GM04503 (cell line): Measurements from ENCODE around the gene CCDC88C.

ENCODE experiments used
- DNase-seq: peaks from one replicate; pipeline ENCODE4 v3.0.0-alpha.2; 2012; ENCODE audit warnings: low read depth

The CCDC88C gene

DNA sequence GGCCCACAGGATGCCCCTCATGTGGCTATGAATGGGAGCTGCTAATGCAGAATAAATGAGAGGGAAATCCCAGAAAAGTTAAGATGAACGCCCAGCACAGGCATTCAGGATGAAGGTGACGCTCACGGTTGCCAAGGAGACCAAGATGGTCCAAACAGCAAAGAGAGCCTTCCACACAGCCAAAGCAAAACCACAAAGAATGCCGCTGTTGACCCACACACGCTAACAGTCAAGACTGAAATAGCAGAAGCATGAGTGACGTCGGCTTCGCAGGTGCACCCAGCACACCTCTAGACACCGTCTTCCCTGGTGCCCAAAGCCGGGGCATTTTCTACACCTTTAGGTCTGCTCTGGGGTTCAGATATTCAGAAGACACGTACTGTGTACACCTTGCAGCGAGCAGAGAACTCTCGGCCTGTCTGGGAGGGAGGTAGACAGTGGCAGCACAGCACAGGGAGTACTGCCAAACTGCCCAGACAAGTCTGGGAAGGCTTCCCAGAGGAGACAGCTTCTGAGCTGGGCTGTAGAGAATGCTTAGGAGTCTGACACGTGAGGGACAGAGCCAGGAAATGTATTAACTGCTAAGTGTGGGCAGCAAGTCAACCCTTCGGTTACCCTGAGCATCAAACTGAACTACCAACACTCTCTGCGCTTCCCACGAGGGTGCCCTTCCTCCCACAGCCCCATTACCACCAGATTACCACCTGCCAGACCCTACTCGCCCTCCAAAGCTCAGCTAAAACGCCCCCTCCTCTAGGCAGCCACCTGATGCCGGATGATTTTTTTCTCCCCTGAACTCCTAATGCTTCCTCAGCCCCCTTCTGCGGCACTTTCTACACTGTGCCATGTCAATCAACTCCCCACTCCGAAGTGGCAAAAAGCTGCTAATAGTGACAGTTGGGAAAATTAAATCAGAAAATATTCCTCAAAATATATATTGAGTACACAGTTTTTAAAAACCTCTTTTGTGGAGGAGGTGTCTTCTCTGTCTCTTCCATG is 50.1 kb downstream of the CCDC88C start:
- DNase-seq = no peak

DNA sequence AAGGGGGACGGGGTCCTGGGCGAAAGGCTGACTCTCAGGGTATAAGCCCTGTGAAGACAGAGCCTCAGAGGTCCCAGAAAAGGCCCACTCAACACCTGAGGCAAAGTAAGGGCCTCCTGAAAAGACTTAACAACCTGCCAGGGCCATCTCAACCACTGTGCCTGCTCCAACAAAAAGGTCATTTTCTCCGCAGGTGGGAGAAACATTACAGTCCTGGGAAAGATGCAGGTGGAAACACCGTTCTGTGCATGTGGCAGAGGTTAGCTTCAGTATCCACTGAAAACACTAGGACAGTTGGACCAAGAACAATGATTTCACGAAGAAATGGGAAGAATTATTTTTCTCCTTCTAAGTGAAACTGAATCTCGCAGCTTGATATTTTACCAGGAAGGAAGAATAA is 50.9 kb downstream of the CCDC88C start:
- DNase-seq = no peak

DNA sequence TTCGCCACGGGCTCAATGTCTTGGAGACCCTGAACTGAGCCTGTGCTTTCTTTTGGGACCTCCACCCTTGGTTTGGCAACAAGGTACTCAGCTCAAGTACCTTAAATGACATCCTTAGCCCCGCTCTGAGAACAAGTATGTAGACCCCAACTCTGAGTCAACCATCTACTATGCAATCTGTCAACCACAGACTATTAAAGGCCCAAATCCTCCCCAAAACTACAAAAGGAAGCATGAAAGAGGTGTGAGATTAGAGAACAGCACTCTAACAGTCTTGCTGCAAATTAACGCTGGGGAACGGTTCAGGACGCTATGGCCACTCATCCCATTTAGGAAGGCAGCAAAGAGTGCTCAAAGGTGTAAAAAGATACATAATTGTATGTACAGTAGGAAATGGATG is 52.1 kb downstream of the CCDC88C start:
- no peak for DNase-seq

DNA sequence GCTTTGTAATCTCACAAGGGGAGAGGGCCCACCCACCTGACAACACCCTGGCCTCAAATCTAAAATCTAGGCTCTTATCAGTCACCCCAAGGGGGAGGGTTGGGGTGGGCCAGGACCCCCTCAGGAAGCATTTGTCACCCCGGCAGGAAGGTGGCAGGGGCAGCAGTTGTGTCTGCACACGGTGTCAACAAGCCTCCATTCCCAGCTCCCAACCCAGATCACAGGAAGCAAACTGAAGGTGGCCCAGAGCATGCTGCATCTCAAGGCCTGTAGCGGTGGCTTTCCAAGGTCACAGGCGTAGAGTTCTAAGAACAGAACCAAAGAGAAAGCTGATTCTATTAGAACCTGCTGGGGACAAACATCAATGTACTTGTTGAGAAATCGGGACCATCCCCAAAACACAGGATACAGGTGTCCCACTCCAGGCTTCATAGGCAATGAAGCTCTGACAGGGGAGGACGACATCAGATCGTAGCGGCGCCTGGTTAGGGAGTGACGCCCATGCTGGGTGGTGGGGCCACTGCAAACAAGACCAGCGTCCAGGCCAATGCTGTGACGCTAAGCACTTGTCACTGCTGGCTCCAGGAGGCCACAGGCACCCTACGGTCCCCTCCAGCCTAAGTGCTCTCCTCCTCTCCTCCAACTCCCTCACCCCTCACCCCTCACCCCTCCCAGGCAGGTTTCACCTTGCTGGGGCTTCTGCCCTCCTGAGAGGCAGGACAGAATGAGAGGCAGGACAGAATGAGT is 52.9 kb downstream of the CCDC88C start:
- no peak for DNase-seq

DNA sequence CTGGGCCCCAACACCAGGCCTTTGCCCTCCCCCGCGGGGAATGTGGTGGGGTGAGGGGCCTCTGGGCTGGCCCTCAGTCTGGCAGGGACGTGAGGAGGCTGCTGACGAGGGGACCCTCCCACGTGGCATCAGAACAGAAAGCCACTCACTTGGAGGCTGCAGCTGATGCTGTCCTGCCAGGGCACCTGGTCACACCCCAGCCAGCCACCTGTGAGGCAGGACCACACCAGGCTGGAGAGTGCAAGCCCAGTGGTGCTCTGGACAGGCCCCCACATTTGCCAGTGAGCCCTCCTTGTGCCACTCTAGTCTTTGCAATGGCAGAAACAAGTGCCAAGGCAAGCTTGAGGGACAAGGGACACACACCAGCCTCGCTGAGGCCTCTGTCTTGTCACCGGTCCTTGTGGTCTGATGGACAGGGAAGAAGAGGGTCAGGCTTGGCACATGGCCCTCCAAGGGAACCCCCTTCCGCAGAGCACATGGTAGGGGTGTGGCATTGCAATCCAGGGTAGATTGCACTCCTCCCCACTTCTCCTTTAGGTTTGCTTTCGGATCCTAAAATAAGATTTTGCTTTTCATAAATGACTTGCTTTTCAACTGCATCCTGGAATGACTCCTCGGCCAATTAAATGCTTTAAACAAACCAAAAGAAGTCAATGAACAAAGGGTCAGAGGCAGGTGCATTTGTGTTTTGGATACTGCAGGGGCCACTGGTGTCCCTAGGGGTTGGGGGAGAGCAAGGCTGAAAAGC is 53.7 kb downstream of the CCDC88C start:
- no peak for DNase-seq

DNA sequence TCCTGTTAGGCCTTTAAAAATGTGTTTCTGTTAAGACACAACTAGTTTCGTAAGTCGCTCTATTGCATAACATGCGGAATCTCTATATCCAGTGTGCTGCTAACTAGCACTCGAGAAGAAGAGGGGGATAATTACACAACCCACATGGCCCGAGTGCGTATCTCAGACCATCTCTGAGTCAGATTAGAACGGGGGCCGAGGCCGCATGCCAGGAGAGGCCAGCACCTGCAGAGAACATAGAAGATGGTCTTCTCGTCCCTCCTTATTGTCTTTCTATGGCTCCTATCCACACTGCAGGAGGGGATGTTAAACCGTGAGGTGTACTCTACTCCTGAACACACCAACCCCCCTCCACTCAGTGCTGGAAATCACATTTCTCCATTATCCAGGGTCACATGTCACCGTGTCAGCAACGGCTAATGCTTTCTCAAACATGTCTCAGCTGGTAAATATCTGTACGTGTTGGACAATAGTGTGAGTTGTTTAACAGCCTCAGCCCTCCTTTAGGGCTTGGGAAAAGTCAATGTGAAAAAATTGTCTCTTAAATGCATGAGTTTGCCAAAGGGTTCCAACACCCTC is 56.3 kb downstream of the CCDC88C start:
- no peak for DNase-seq

DNA sequence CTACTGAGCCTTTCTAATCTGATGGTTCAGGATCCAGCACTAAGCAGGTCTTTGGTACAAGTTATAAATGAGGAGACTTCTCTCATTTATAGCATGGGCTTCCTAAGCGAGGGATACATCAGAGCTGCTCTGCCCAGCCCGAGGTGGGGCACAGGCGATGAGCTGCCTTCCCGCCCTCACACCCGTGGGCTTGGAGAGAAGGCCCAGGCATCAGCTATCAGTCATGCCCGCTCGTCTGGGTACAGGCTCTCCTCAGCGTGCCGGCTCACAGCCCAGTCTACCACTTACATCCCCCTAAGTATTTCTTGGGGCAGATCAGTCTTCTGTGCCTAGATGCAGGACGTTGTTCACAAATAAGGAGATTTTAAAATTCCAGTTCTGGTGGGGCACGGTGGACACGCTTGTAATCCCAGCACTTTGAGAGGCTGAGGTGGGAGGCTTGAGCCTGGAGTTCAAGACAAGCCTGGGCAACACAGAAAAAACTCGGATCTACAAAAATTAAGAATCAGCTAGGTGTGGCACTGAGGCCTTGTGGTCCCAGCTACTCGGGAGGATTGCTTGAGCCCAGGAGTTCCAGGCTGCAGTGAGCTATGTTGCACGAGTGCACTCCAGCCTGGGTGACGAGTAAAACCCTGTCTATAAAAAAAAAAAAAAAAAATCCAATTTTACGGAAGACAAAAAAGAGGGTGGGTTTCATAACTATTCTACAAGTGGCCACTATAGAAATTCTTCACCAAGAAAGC is 57.0 kb downstream of the CCDC88C start:
- DNase-seq = no peak

DNA sequence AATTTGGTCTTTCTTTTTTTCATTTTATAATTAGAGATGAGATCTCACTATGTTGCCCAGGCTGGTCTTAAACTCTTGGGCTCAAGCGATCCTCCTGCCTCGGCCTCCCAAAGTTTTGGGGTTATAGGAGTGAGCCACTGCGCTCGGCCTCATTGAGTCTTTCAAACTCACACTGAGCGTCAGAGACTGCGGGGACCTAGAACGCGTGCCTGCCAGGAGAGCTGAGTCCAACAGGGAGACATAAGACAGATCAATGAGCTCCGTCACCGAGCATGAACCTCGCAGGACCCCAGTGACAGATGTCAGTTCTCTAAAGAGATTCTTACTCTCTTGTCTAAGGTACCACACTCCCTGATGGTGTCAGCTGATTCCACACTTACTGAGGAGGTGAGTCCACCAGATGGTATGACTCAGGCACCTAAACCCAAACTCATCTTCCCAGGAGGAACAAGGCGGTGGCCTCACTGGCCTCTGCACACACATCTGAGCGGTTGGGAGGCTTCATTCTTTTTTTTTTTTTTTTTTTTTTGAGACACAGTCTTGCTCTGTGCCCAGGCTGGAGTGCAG is 58.9 kb downstream of the CCDC88C start:
- no peak for DNase-seq

DNA sequence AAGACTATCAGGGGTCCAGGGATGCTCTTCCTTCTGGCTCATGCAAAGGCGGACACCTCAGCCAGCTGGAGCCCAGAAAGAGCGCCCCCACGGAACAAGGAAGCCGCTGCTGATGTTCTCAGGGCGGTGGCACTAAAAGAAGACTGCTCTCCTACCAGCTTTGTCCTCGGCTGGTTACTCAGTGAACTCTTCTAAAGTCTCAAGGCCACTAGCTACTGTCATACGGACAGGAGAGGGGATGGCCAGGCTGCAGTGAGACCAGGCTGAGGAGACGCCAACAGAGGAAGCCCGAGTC is 59.6 kb downstream of the CCDC88C start:
- no peak for DNase-seq

DNA sequence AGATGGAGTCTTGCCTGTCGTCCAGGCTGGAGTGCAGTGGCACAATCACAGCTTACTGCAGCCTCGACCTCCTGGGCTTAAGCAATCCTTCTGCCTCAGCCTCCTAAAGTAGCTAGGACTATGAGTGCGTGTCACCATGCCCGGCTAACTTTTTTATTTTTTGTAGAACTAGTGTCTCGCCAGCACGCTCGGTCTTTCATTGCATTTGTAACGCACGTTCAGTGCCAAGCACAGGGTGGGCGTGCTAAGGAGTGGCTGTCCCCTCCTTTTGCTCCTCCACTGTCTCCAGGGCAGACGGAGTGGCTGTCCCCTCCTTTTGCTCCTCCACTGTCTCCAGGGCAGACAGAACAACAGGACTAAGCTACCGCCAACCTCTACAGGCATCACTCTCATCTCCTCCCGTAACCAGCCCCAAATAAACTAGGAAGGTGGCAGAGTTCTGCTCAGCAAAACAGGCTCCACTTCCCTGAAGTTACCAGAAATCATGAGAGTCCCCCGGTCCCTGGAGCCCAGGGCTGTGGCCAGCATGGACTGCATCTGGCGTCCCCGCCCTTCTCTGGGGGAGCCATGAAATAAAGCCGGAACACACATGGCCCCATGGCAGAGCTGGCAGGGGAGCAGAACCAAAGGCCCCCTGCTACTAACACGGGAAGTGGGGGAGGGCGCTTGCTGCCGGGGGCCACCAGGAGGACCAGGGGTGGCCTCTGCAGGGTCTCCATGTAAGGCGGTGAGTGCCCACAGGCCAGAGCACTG is 60.2 kb downstream of the CCDC88C start:
- DNase-seq = no peak

DNA sequence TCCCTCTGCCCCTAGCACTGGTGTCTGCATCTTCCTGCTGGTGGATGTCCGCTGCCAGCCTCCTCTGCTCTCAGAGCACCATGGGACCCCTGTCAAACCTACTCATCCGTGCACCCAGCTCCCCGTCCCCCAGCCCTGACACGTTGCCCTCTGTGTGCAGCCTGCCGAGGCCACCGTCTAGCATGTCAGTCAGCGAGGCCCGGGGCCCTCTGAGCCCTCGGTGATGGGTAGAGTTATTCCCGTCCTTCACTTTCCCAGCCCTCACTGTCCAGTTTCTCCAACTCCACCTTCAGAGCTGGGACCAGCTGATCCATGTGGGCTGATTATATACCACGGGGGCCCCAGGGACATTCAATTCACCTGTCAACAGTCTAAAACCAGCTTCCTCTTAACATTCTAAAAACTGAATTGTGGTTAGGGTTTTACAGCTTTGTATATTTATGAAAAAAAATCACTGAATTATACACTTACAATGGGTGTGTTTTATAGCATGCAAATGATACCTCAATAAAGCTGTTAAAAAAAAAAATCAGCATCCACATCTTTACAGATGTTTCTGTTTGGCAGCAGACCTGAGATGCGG is 61.3 kb downstream of the CCDC88C start:
- DNase-seq = no peak

DNA sequence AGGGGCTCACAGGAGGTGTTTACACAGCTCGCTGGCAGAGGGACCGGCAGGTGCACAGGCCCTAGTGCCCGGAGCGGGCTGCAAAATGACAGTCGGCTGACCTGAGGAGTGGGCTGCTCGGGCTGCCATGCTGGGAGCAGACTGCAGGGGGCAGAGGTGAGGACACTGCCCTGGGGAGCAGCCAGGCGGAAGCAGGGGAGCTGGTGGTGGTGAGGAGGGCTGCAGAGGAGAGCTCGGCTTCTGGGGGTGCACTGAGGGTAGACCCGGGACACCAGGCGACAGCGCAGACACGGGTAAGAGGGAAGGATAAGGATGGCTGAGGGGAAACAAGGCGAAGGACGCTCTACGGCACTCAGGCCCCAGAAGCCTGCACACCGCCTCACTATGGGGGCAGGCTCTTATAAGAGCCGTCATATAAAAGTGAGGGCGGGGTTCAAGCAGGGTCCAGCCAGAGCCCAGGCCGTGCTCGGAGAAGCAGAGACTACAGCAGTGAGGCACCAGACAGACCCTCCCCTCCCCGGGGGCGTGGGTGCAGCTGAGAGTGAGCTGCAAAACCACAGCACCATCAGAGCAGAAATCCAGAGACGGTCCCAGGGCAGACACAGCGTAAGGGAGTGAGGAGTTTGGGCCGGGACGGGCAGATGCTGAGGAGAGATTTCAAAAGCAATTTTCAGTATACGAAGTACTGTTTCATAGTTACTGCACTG is 62.5 kb downstream of the CCDC88C start:
- DNase-seq = no peak

DNA sequence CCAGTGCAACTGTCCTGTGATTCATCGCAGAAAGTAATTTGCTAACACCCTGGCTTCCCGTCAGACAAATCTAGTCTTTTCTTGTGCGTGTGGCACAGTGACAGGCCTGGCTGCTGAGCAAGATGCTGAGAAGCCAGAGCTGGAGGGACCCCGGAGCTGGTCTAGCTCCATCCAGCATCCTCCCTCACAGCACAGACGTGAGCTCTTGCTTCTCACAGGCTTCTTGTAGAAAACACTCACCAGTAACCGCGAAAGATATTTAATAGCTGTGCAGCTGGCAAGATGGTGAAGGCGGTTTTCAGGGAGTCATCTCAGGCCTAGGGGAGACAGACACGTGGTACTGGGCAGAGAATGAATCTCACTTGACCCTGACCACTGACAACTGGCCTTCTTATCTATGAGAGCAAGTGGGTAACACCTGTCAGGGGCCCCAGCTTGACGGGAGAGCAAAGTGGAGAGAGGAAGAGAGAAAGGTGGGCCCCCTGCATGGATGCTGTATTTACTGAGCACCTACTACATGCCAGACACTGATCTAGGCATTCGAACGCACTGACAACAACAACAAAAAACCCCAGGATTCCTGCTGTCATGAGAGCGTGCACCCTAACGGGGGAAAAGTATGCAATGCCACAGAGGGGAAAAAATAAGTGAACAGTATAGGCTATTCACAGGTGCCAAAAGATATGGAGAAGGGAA is 63.3 kb downstream of the CCDC88C start:
- peak; percentile 38 for DNase-seq

DNA sequence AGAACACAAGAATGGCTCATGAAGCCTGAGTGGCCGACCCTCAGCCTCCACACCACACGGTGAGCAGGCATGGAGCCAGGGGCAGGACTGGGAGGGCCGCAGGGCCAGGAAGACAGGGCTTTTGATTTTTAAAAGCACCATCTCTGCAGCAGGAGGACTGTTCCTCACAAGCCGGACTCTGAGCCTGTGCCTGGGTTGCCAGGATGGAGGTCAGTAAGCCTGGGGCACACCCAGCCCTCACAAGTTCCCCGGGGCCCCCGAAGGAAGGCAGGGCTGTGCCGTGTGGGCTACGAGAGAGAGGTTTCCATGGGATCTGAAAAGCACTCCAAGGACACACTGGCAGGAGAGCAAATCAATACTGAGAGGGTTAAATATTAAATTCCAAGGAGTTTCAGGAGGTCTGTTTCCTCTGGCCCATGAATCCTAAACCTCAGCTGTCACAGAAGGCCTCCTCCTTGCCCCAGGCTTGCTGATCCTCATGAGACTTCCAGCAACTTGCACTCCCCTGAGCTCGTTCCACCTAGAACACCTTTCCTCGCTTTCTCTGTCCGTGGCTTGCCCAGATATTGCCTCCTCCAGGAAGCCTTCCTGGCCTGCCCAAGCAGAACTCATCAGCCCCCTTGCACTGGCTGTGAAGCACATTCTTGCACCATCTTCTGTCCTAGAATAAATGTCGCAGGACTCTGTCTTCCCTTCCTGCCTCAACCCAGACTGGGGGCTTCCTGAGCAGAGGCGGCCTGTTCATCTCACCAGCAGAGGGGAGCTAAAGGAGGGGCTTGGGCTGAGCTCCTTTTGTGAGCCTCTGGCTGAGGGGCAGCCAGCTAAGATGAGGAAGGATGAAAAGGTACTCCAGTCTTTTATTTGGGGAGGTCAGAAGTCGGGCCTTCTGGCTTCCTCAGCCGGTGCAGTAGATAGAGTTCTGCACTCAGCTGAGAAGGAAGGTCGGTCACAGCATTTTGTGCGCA is 64.6 kb downstream of the CCDC88C start:
- DNase-seq = no peak

DNA sequence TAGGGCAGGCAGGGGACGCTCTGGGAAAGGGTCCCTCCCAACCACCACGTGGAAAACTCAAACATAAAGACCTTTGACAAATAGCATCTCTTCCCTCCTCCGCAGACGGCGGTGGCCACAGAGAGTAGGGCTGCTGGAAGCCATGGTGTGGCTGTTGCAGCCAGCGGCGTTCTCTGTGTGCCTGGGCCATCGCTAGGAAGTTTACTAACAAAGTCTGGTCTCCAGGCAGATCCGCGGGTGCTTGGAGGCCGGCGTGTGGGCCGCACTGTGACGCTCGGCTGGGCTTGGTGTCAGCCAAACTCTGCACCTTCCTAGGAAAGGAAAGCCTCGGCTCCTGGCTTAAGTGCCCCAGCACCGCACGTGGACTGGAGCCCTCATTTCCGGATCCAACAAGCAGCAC is 65.6 kb downstream of the CCDC88C start:
- DNase-seq = no peak

DNA sequence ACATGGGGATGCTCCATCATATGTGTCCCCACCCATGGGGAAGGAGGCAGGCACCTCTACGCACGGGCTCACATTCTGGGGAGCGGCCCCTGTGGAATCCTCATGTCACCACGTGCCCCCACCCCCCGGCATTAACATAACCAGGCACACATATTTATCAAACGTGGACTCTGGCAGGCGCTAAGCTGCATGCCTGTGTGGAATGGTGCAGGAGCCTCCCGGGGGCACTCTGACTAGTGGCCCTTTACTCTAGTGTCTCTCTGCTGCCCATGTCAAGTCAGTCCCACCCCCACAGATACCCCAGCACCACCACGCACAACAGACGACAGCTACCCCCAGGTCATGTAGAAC is 66.1 kb downstream of the CCDC88C start:
- DNase-seq = no peak

DNA sequence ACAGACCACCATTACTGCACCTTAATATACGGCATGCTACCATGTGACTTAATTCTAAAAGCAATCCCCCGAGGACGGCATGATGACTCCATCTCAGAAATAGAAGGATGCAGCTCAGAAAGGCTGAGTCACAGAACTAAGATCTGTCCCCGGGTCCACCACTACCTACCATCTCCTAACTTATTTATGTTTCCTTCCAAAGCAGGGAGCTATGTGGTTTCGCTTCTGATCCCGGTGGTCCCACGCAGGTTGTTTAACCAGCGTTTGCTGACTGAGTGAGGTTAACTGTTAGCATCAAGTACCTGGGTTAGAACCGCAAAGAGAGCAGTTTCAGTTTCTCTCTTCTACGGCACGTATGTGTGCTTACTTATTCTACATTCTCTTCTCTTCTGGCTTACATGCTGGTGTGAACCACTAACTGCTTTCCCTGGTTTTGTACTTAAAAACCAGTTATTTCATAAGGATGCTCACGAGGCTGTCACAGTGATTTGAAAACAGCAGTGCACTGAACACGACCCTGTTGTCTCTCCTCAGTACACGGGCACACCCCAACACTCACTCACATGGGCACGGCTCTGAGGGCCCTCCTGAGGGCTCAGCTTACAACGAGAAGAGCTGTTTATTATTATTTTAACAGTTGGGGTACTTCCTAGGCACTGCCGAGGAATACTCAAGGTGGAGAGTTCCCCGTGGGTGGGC is 66.7 kb downstream of the CCDC88C start:
- no peak for DNase-seq
